ENCODE results near the gene PRDM5.

- TF ChIP-seq TAF1 (IDR thresholded peaks at IDR 0.05; ENCODE audit: borderline replicate concordance, insufficient read depth, low read length) (no peak), REST (IDR thresholded peaks at IDR 0.05; ENCODE audit: insufficient read depth in 1 of 2, low read depth in 2 of 2, low read length in 2 of 2) (no peak), POLR2AphosphoS5 (IDR thresholded peaks at IDR 0.05; ENCODE audit: low read depth, low read length) (no peak), SIN3A (IDR thresholded peaks at IDR 0.05; ENCODE audit: borderline replicate concordance, insufficient read depth, low read length) (no peak), FOXP2 (optimal IDR thresholded peaks at IDR 0.05; ENCODE audit: borderline replicate concordance, extremely low read depth, extremely low read length, insufficient read depth) (no peak)
Measured at GRCh38 chr4:120672076-120672475, 250.4 kb downstream of the PRDM5 start.
